ENCODE data around the gene CHAT. TPM values are rescaled to one million over a fixed set of nuclear protein-coding genes. Genes with fewer than 3 reads are reported as not detected.

Gene CHAT
- total and polyA plus RNA-seq, 10 donors: not detected

GRCh38 chr10:49689882-49690510 lies 76.2 kb downstream of the CHAT start:
- H3K9me3 ChIP-seq: peaks cover 0 to 33% (median 15%) of the 10 kb centered on the region in 8 donors
- H3K4me1 ChIP-seq: no peaks in the 10 kb centered on the region
- intact Hi-C loops (cut with DNase I; ENCODE audit: low total_unique reads): no loop called here
- TF ChIP-seq CTCF (IDR thresholded peaks at IDR 0.05 in 8 of 11, conservative IDR thresholded peaks at IDR 0.05 in 3 of 11): no peak
- TF ChIP-seq POLR2AphosphoS5 (IDR thresholded peaks at IDR 0.05): no peak
- TF ChIP-seq POLR2A (IDR thresholded peaks at IDR 0.05): no peak
- H3K27ac ChIP-seq: no peak overlapping the region
- H3K4me3 ChIP-seq: no peak overlapping the region
- no peak for DNase-seq
- peaks cover 0 to 75% (median 22%) of the 10 kb centered on the region in 7 donors for H3K27me3 ChIP-seq (replicated peaks in 1 of 7)
- 17 to 25% (median 23%) methylated on average over 12 of the region's 12 CpGs for WGBS, 5 donors
- H3K36me3 ChIP-seq: no peaks in the 10 kb centered on the region

GRCh38 chr10:49690698-49691356 lies 77.0 kb downstream of the CHAT start:
- H3K36me3 ChIP-seq: no peaks in the 10 kb centered on the region
- TF ChIP-seq CTCF (IDR thresholded peaks at IDR 0.05 in 8 of 11, conservative IDR thresholded peaks at IDR 0.05 in 3 of 11): no peak
- TF ChIP-seq POLR2AphosphoS5 (IDR thresholded peaks at IDR 0.05): no peak
- no peak for TF ChIP-seq POLR2A (IDR thresholded peaks at IDR 0.05)
- WGBS, 5 donors: 8 to 23% (median 12%) methylated on average over 12 of the region's 12 CpGs
- H3K4me3 ChIP-seq: no peak overlapping the region
- DNase-seq: no peak
- H3K27me3 ChIP-seq (replicated peaks in 1 of 7): peaks cover 0 to 75% (median 22%) of the 10 kb centered on the region in 7 donors
- no peaks in the 10 kb centered on the region for H3K4me1 ChIP-seq
- intact Hi-C loops (cut with DNase I; ENCODE audit: low total_unique reads): no loop called here
- no peak overlapping the region for H3K27ac ChIP-seq
- peaks cover 0 to 29% (median 14%) of the 10 kb centered on the region in 8 donors for H3K9me3 ChIP-seq

GRCh38 chr10:49691588-49691987 lies 77.8 kb downstream of the CHAT start:
- Histone ChIP-seq H3K27me3 (replicated peaks in 1 of 7) (peaks cover 0 to 75% (median 22%) of the 10 kb centered on the region in 7 donors), H3K9me3 (peaks cover 0 to 21% (median 7%) of the 10 kb centered on the region in 8 donors), H3K4me1 (no peaks in the 10 kb centered on the region), H3K4me3 (no peak overlapping the region), H3K27ac (no peak overlapping the region), H3K36me3 (no peaks in the 10 kb centered on the region)
- DNase-seq: no peak
- intact Hi-C loops (cut with DNase I; ENCODE audit: low total_unique reads): no loop called here
- TF ChIP-seq POLR2AphosphoS5 (IDR thresholded peaks at IDR 0.05) (no peak), POLR2A (IDR thresholded peaks at IDR 0.05) (no peak), CTCF (IDR thresholded peaks at IDR 0.05 in 8 of 11, conservative IDR thresholded peaks at IDR 0.05 in 3 of 11) (no peak)
- 35 to 49% (median 47%) methylated on average over 9 of the region's 9 CpGs for WGBS, 5 donors

- Histone ChIP-seq H3K4me1 (no peaks in the 10 kb centered on the region), H3K27me3 (replicated peaks in 1 of 7) (peaks cover 0 to 62% (median 22%) of the 10 kb centered on the region in 7 donors), H3K27ac (no peak overlapping the region), H3K36me3 (no peaks in the 10 kb centered on the region), H3K9me3 (peaks cover 0 to 6% (median 0%) of the 10 kb centered on the region in 8 donors), H3K4me3 (no peak overlapping the region)
- 64 to 91% (median 81%) methylated on average over 6 of the region's 6 CpGs for WGBS, 5 donors
- DNase-seq: peak; percentile 48
- intact Hi-C loops (cut with DNase I; ENCODE audit: low total_unique reads): no loop called here
- no peak for TF ChIP-seq CTCF (IDR thresholded peaks at IDR 0.05 in 8 of 11, conservative IDR thresholded peaks at IDR 0.05 in 3 of 11)
These were observed 80.6 kb downstream of the CHAT start for GRCh38 chr10:49694466-49694865.

Measured in spleen (tissue), 11 donors.